Measurements from ENCODE around the gene EPOP. TPM values are rescaled to one million over a fixed set of nuclear protein-coding genes. Genes with fewer than 3 reads are reported as not detected.

Gene EPOP
- 0.59 TPM for total RNA-seq
- under 1 TPM in 1 of 4 donors, not detected in 3; 0.13 TPM for polyA plus RNA-seq

DNA sequence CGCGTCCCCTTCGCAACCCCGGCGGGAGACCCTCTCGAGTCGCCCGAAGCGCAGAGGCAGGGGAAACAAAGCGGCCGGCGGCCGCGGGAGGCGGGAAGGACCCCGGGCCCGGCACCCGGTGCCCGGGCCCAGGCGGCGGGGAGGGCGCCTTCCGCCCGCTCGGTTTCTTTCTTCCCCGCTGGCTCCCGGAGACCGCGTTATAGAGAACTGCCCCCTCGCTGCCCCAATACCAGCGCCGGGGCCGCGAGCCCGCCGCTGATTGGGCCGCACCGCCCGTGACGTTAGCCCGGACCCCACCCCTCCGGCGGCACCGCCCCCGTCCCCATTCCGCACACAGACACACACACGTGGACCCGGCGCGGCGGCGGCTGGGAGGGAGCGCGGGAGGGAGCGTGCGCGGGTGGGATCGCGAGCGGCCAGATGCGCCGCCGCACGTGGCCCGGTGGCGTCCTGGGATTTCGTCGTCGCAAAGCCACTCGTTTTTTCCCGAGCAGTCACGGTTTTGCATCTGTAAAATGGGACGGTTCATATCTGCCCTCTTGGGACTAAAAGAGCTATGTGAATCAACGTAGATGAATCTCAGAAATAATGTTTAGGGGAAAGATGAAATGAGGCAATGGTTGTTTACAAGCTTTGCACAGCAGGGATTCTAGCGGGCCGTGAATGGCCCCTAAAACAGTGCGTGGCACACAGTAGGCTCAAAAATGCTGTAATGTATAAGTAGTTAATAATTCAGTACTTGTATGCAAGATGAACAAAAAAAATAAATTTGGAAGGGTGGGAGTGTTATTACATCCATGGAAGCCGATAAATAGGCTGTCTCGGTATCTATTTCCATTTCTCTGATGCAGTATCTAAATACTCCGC, at the start of gene EPOP:
Gene EPOP (minus strand): TSS at position 209 of the 867 bp plus-strand sequence. CDS start 462 bp downstream, outside the sequence.
- Histone ChIP-seq H3K27ac (ENCODE audit: insufficient read depth, low read length, poor library complexity, severe bottlenecking) (no peak within 1 kb of the TSS), H3K9me3 (ENCODE audit: control insufficient read depth in 2 of 2, low read length in 2 of 2) (no peaks in the 10 kb centered on the region), H3K4me1 (ENCODE audit: control insufficient read depth, insufficient read depth, low read length, poor library complexity, severe bottlenecking) (peaks cover 19% of the 10 kb centered on the region), H3K36me3 (ENCODE audit: control insufficient read depth, insufficient read depth, low read length) (no peaks in the 10 kb centered on the region), H3K27me3 (ENCODE audit: control insufficient read depth, insufficient read depth, low read length) (peaks cover 2% of the 10 kb centered on the region), H3K4me3 (ENCODE audit: low read depth, low read length) (peak within 1 kb of the TSS; percentile 62)
- ATAC-seq (ENCODE audit: low read depth in 2 of 2), result peak; percentile 83 to 90
- no peaks in the 10 kb centered on the region for H3K36me3 Mint-ChIP-seq
- H3K27me3 Mint-ChIP-seq, result peaks cover 48% of the 10 kb centered on the region
- peaks cover 11 to 27% (median 16%) of the 10 kb centered on the region in 4 donors for H3K4me1 Mint-ChIP-seq
- peak within 1 kb of the TSS; percentile 70 to 92 (median 82) for H3K4me3 Mint-ChIP-seq
- peak; percentile 71 to 89 (median 79) for DNase-seq
- peaks cover 0 to 2% (median 0%) of the 10 kb centered on the region in 7 donors for H3K9me3 Mint-ChIP-seq
- H3K27ac Mint-ChIP-seq, result peak within 1 kb of the TSS in 1 of 3 donors; percentile 6

GRCh38 chr17:38721802-38722201, 47.0 kb upstream of the EPOP start:
- Histone ChIP-seq H3K27ac (ENCODE audit: insufficient read depth, low read length, poor library complexity, severe bottlenecking) (peak overlapping the region; percentile 23), H3K36me3 (ENCODE audit: control insufficient read depth, insufficient read depth, low read length) (peaks cover 55% of the 10 kb centered on the region), H3K27me3 (ENCODE audit: control insufficient read depth, insufficient read depth, low read length) (no peaks in the 10 kb centered on the region), H3K4me3 (ENCODE audit: low read depth, low read length) (no peak overlapping the region), H3K9me3 (ENCODE audit: control insufficient read depth in 2 of 2, low read length in 2 of 2) (no peaks in the 10 kb centered on the region), H3K4me1 (ENCODE audit: control insufficient read depth, insufficient read depth, low read length, poor library complexity, severe bottlenecking) (peaks cover 1% of the 10 kb centered on the region)
- DNase-seq (no peak), ATAC-seq (ENCODE audit: low read depth in 2 of 2) (no peak)
- no peak overlapping the region for H3K27ac Mint-ChIP-seq
- H3K4me1 Mint-ChIP-seq, result peaks cover 0 to 49% (median 11%) of the 10 kb centered on the region in 4 donors
- H3K4me3 Mint-ChIP-seq, result no peak overlapping the region
- no peaks in the 10 kb centered on the region for H3K27me3 Mint-ChIP-seq
- peaks cover 27% of the 10 kb centered on the region for H3K36me3 Mint-ChIP-seq
- H3K9me3 Mint-ChIP-seq, result no peaks in the 10 kb centered on the region

DNA sequence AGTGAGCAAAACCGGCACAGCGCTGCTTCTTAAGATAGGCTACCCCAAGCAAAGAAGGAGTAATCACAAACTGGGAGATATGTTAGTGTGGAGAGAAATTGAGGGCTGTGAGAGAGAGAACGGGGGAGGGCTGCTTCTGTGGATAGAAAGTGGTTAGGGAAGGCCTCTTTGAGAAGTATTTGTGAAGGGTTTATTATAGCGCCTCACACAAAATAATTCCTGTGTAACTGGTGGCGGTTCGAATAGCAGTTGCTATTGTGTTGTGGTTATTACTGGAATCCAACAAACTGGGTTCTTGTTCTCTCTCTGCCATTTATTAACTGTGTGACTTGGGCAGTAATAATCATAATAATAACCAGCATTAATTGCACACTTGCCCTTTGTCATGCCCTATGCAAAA, 46.2 kb upstream of the EPOP start:
- Mint-ChIP-seq H3K27ac (peak overlapping the region in 1 of 3 donors; percentile 47), H3K4me1 (peaks cover 0 to 44% (median 10%) of the 10 kb centered on the region in 4 donors), H3K9me3 (no peaks in the 10 kb centered on the region), H3K36me3 (peaks cover 29% of the 10 kb centered on the region), H3K27me3 (no peaks in the 10 kb centered on the region), H3K4me3 (no peak overlapping the region)
- Histone ChIP-seq H3K4me3 (ENCODE audit: low read depth, low read length) (no peak overlapping the region), H3K36me3 (ENCODE audit: control insufficient read depth, insufficient read depth, low read length) (peaks cover 63% of the 10 kb centered on the region), H3K27me3 (ENCODE audit: control insufficient read depth, insufficient read depth, low read length) (no peaks in the 10 kb centered on the region), H3K9me3 (ENCODE audit: control insufficient read depth in 2 of 2, low read length in 2 of 2) (no peaks in the 10 kb centered on the region), H3K4me1 (ENCODE audit: control insufficient read depth, insufficient read depth, low read length, poor library complexity, severe bottlenecking) (no peaks in the 10 kb centered on the region), H3K27ac (ENCODE audit: insufficient read depth, low read length, poor library complexity, severe bottlenecking) (peak overlapping the region; percentile 14)
- DNase-seq (no peak), ATAC-seq (ENCODE audit: low read depth in 2 of 2) (no peak)

GRCh38 chr17:38719943-38720641, 45.3 kb upstream of the EPOP start:
- H3K27me3 Mint-ChIP-seq, result no peaks in the 10 kb centered on the region
- Histone ChIP-seq H3K9me3 (ENCODE audit: control insufficient read depth in 2 of 2, low read length in 2 of 2) (no peaks in the 10 kb centered on the region), H3K4me3 (ENCODE audit: low read depth, low read length) (no peak overlapping the region), H3K27ac (ENCODE audit: insufficient read depth, low read length, poor library complexity, severe bottlenecking) (no peak overlapping the region), H3K27me3 (ENCODE audit: control insufficient read depth, insufficient read depth, low read length) (no peaks in the 10 kb centered on the region), H3K36me3 (ENCODE audit: control insufficient read depth, insufficient read depth, low read length) (peaks cover 69% of the 10 kb centered on the region), H3K4me1 (ENCODE audit: control insufficient read depth, insufficient read depth, low read length, poor library complexity, severe bottlenecking) (no peaks in the 10 kb centered on the region)
- H3K36me3 Mint-ChIP-seq, result peaks cover 32% of the 10 kb centered on the region
- peaks cover 0 to 39% (median 9%) of the 10 kb centered on the region in 4 donors for H3K4me1 Mint-ChIP-seq
- H3K9me3 Mint-ChIP-seq, result no peaks in the 10 kb centered on the region
- H3K4me3 Mint-ChIP-seq, result no peak overlapping the region
- ATAC-seq (ENCODE audit: low read depth in 2 of 2) (no peak), DNase-seq (no peak)
- H3K27ac Mint-ChIP-seq, result no peak overlapping the region

DNA sequence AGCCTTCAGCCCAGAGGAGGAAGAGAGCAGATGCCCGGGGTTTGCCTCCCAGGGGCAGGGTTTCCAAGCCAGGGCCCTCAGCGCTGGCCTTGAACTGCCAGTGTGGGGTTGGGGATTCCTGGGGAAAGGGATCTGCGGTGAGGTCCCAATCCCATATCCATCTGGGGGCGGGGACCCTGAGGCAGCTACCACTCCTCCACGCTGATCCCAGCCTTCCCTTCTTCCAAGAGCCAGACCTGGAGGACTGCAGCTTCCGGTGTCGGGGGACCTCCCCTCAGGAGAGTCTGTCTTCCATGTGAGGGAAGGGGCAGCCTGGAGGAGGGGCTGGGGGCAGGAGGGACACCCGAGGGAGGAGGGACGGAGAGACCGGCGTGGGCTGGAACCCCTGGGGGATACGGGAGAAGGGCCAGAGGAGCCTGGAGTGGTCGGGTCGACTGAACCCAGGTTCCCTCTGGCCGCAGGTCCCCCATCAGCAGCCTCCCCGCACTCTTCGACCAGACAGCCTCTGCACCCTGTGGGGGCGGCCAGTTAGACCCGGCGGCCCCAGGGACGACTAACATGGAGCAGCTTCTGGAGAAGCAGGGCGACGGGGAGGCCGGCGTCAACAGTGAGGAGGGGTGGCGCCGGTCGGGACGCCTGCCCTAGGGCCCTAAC, 44.7 kb upstream of the EPOP start:
- peaks cover 73% of the 10 kb centered on the region for H3K36me3 ChIP-seq (ENCODE audit: control insufficient read depth, insufficient read depth, low read length)
- no peaks in the 10 kb centered on the region for H3K9me3 ChIP-seq (ENCODE audit: control insufficient read depth in 2 of 2, low read length in 2 of 2)
- H3K27me3 Mint-ChIP-seq, result no peaks in the 10 kb centered on the region
- no peaks in the 10 kb centered on the region for H3K27me3 ChIP-seq (ENCODE audit: control insufficient read depth, insufficient read depth, low read length)
- no peak overlapping the region for H3K27ac ChIP-seq (ENCODE audit: insufficient read depth, low read length, poor library complexity, severe bottlenecking)
- peaks cover 0 to 37% (median 13%) of the 10 kb centered on the region in 4 donors for H3K4me1 Mint-ChIP-seq
- no peaks in the 10 kb centered on the region for H3K4me1 ChIP-seq (ENCODE audit: control insufficient read depth, insufficient read depth, low read length, poor library complexity, severe bottlenecking)
- H3K36me3 Mint-ChIP-seq, result peaks cover 32% of the 10 kb centered on the region
- no peak for ATAC-seq (ENCODE audit: low read depth in 2 of 2)
- no peak overlapping the region for H3K4me3 ChIP-seq (ENCODE audit: low read depth, low read length)
- no peaks in the 10 kb centered on the region for H3K9me3 Mint-ChIP-seq
- H3K27ac Mint-ChIP-seq, result no peak overlapping the region
- no peak for DNase-seq
- H3K4me3 Mint-ChIP-seq, result no peak overlapping the region

- no peak for ATAC-seq (ENCODE audit: low read depth in 2 of 2)
- Mint-ChIP-seq H3K9me3 (no peaks in the 10 kb centered on the region), H3K4me1 (peaks cover 0 to 32% (median 16%) of the 10 kb centered on the region in 4 donors), H3K27ac (peak overlapping the region in 1 of 3 donors; percentile 49), H3K27me3 (no peaks in the 10 kb centered on the region), H3K4me3 (no peak overlapping the region), H3K36me3 (peaks cover 33% of the 10 kb centered on the region)
- no peak for DNase-seq
- Histone ChIP-seq H3K4me3 (ENCODE audit: low read depth, low read length) (no peak overlapping the region), H3K4me1 (ENCODE audit: control insufficient read depth, insufficient read depth, low read length, poor library complexity, severe bottlenecking) (no peaks in the 10 kb centered on the region), H3K27ac (ENCODE audit: insufficient read depth, low read length, poor library complexity, severe bottlenecking) (no peak overlapping the region), H3K36me3 (ENCODE audit: control insufficient read depth, insufficient read depth, low read length) (peaks cover 79% of the 10 kb centered on the region), H3K27me3 (ENCODE audit: control insufficient read depth, insufficient read depth, low read length) (no peaks in the 10 kb centered on the region), H3K9me3 (ENCODE audit: control insufficient read depth in 2 of 2, low read length in 2 of 2) (no peaks in the 10 kb centered on the region)
Observed at GRCh38 chr17:38717139-38717745, 42.5 kb upstream of the EPOP start.

GRCh38 chr17:38716368-38717005, 41.7 kb upstream of the EPOP start:
- Mint-ChIP-seq H3K9me3 (no peaks in the 10 kb centered on the region), H3K27me3 (no peaks in the 10 kb centered on the region), H3K4me3 (no peak overlapping the region), H3K36me3 (peaks cover 35% of the 10 kb centered on the region), H3K4me1 (peaks cover 0 to 38% (median 16%) of the 10 kb centered on the region in 4 donors), H3K27ac (no peak overlapping the region)
- Histone ChIP-seq H3K4me1 (ENCODE audit: control insufficient read depth, insufficient read depth, low read length, poor library complexity, severe bottlenecking) (no peaks in the 10 kb centered on the region), H3K27me3 (ENCODE audit: control insufficient read depth, insufficient read depth, low read length) (no peaks in the 10 kb centered on the region), H3K36me3 (ENCODE audit: control insufficient read depth, insufficient read depth, low read length) (peaks cover 82% of the 10 kb centered on the region), H3K9me3 (ENCODE audit: control insufficient read depth in 2 of 2, low read length in 2 of 2) (no peaks in the 10 kb centered on the region), H3K4me3 (ENCODE audit: low read depth, low read length) (no peak overlapping the region), H3K27ac (ENCODE audit: insufficient read depth, low read length, poor library complexity, severe bottlenecking) (no peak overlapping the region)
- ATAC-seq (ENCODE audit: low read depth in 2 of 2) (no peak), DNase-seq (no peak)

Data from CD4-positive, CD25-positive, alpha-beta regulatory T cell (primary cell).